Adrenal gland (tissue), 12 donors: ENCODE results near the gene UNC93A. TPM values are rescaled to one million over a fixed set of nuclear protein-coding genes. Genes with fewer than 3 reads are reported as not detected.
"Not testable (repeated sequence)": the region's sequence is repeated elsewhere in the genome, so short reads cannot be mapped to it uniquely, and the experiment has no call there.

Experiments used
- DNase-seq, 7 donors: peaks; one replicate each; pipeline ENCODE4 v3.0.0-alpha.2; 2019 to 2020
- H3K27ac ChIP-seq, 5 donors: fragments of 200-600 bp; sonication (generic) in 4 of 5; 1 replicate in 3 of 5; 2 replicates in 2 of 5; pipeline versions ENCODE4 v1.5.1 to v1.8.0; 2016 to 2020; ENCODE audit warnings: mild to moderate bottlenecking in 1 of 5
- H3K27me3 ChIP-seq: fragments of 200-600 bp; 2 replicates; pipeline ENCODE4 v1.8.0; 2021
- H3K36me3 ChIP-seq, 2 donors: fragments of 200-600 bp; replicated peaks in 1 of 2; 1 replicate in 1 of 2; 2 replicates in 1 of 2; pipeline versions ENCODE4 v1.5.1 to v1.8.0; 2018 to 2022
- H3K4me1 ChIP-seq, 2 donors: fragments of 200-600 bp; replicated peaks in 1 of 2; 1 replicate in 1 of 2; 2 replicates in 1 of 2; pipeline versions ENCODE4 v1.5.1 to v1.8.0; 2018 to 2021
- H3K4me3 ChIP-seq, 4 donors: fragments of 200-600 bp; sonication (generic) in 3 of 4; one replicate each; pipeline ENCODE4 v1.5.1; 2016 to 2018
- H3K9me3 ChIP-seq, 3 donors: fragments of 200-600 bp; sonication (generic) in 1 of 3; replicated peaks in 1 of 3; 1 replicate in 2 of 3; 2 replicates in 1 of 3; pipeline versions ENCODE4 v1.5.1 to v1.8.0; 2016 to 2021
- CTCF ChIP-seq, 6 experiments: fragments of 450-650 bp in 4 of 6; fragments of 200-600 bp in 2 of 6; sonication (generic) in 1 of 6; IDR thresholded peaks; 1 replicate in 5 of 6; 2 replicates in 1 of 6; pipeline versions ENCODE4 v1.5.1 to v1.8.0; 2016 to 2021; ENCODE audit warnings: antibody characterized with exemption in 6 of 6, mild to moderate bottlenecking in 2 of 6, moderate library complexity in 1 of 6
- POLR2A ChIP-seq, 2 donors: fragments of 450-650 bp; IDR thresholded peaks; one replicate each; pipeline ENCODE4 v1.6.1; 2017; ENCODE audit warnings: antibody characterized with exemption in 2 of 2, mild to moderate bottlenecking in 2 of 2, moderate library complexity in 1 of 2
- WGBS, 4 donors: extraction: QIAGEN DNeasy Blood & Tissue Kit in 2 of 4; methylation state at CpG; one replicate each; pipeline versions ENCODE4 v1.1.5 to v1.1.7; 2013 to 2017; 5-methylcytosine and 5-hydroxymethylcytosine counted together
- intact Hi-C, 2 donors: fragments of 100-400 bp; cut with DNase I; formaldehyde crosslinking; loops; one replicate each; pipeline versions ENCODE4 v1.14.1 to v1.15.0; 2022 to 2023
- polyA plus RNA-seq, 3 donors: library from polyadenylated mRNA; stranded (reverse); fragments of 200-250 nt in 2 of 3; fragments of 350-450 nt in 1 of 3; fragmentation: Illumina TruSeq in 1 of 3; extraction: RNeasy Lipid Tissue Mini Kit (QIAGEN cat#74804) in 1 of 3; gene quantifications; one replicate each; pipeline ENCODE4 v1.2.3, GENCODE V29; 2013 to 2014
- total RNA-seq, 9 donors: library from RNA; depleted of rRNA in 4 of 9; stranded (reverse); fragments of >200 nt in 4 of 9; fragments of 120-200 nt in 1 of 9; fragmentation: NEBNext Ultra II Directional in 1 of 9; extraction: Animal tissue kit (Norgen Biotek cat#: 25700) in 1 of 9; gene quantifications; one replicate each; pipeline versions ENCODE4 v1.1.0 to v1.2.4, GENCODE V29; 2013 to 2023
- donor health status: healthy with polysubstance abuse.
- donor health status: Bipolar disorder and iron deficiency.
- donor health status: DM: yes; HTN: yes; CAD: no.
- donor health status: DM: no; HTN: no; CAD: no.
- donor health status: DM: no; HTN: no; CAD: no.
- donor health status: DM: yes; HTN: yes; CAD: no.

The UNC93A gene
- total and polyA plus RNA-seq, 12 donors: not detected

DNA sequence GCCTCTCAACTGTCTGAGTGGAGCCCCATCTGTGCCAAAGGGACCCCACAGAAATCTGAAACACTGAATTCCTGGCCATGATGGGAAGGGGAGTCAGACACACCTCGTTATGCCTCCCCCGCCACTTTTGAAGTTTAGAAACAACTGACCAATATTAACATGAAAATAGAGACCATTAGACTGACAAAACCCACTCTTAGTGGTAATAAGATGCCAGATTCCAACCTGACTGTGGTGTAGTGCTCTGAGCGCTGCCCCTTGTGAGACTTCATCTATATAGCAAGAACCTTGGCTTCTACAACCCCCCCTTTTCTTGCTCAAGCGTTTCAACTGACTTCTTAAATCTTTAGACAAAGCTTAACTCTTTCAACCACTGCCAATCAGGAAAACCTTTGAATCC is 46.1 kb upstream of the UNC93A start:
- intact Hi-C loops: no loop called here
- no peak overlapping the region for H3K27ac ChIP-seq
- no peaks in the 10 kb centered on the region for H3K36me3 ChIP-seq
- TF ChIP-seq POLR2A (IDR thresholded peaks at IDR 0.05): no peak
- no peak for TF ChIP-seq CTCF (IDR thresholded peaks at IDR 0.05)
- no peaks in the 10 kb centered on the region for H3K27me3 ChIP-seq
- no peak for DNase-seq
- no peak overlapping the region for H3K4me3 ChIP-seq
- no peaks in the 10 kb centered on the region for H3K9me3 ChIP-seq
- no peaks in the 10 kb centered on the region for H3K4me1 ChIP-seq
- 52 to 65% (median 59%) methylated on average over 4 of the region's 4 CpGs for WGBS, 4 donors

DNA sequence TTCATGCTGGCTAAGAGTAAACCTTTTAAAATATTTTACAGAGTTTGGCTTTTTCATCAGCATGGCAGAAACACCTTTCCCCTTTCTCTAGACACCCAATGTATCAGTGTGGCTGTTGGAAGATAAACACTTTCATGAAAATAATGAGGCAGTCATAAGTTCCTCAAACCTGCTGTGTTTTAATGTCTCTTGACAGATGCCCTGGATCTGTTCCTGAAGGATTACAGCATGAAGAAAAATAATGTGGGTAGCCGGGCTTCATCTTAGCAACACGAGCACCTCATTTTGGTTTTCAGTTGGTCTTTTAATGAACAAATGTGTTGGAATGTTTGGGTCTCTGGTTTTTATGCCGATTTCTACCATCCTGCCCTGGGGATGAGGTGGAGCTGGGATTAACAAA is 45.5 kb upstream of the UNC93A start:
- no peak for DNase-seq
- H3K27ac ChIP-seq: no peak overlapping the region
- no peaks in the 10 kb centered on the region for H3K27me3 ChIP-seq
- H3K4me3 ChIP-seq: no peak overlapping the region
- WGBS, 4 donors: 75 to 83% (median 79%) methylated on average over 3 of the region's 3 CpGs
- no peaks in the 10 kb centered on the region for H3K9me3 ChIP-seq
- H3K36me3 ChIP-seq: no peaks in the 10 kb centered on the region
- no peak for TF ChIP-seq POLR2A (IDR thresholded peaks at IDR 0.05)
- intact Hi-C loops: no loop called here
- no peaks in the 10 kb centered on the region for H3K4me1 ChIP-seq

DNA sequence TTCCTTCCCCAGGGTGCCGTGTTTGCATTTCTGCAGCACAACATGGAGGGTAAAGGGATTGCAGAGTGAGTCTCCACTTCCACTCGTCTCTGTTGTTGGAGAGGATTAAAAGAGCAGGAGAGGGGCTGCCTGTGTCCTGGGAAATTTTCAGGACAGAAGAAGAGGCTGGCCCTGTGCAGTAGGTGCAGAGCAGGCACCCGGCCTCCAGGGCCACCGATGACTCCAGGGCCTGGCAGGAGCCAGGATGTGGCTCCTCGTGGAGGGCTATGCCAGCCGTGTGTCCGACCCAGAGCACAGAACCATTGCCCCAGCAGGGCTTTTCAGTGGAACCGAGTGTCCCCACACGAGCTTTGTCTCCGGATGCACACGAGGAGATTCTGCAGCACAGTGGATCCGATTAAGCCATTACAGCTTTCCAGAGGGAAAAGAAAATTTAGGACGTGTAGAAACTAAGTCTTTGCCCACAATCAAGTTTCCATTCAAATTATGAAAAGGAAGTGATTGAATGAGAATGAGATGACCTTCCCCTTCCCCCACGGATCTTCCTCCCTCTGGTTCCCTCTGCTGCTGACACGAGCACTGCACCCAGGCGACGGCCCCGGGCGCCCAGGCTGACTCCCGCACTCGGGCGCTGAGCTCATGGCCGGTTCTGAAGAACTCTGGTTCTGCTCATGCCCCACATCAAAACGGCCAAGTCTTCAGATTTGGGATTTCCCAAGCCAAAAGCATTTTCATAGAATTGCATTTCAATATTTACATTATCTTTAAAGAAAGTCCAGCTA is 43.1 kb upstream of the UNC93A start:
- no peaks in the 10 kb centered on the region for H3K27me3 ChIP-seq
- no peak overlapping the region for H3K27ac ChIP-seq
- no peak overlapping the region for H3K4me3 ChIP-seq
- no peak for DNase-seq
- 69 to 71% (median 69%) methylated on average over 18 to 24 of the region's 24 CpGs for WGBS, 4 donors
- H3K9me3 ChIP-seq: no peaks in the 10 kb centered on the region
- TF ChIP-seq POLR2A (IDR thresholded peaks at IDR 0.05): no peak
- TF ChIP-seq CTCF (IDR thresholded peaks at IDR 0.05): no peak
- intact Hi-C loops: no loop called here
- H3K36me3 ChIP-seq: no peaks in the 10 kb centered on the region
- no peaks in the 10 kb centered on the region for H3K4me1 ChIP-seq

- H3K4me3 ChIP-seq, H3K36me3 ChIP-seq, intact Hi-C loops, H3K27ac ChIP-seq, H3K9me3 ChIP-seq, H3K4me1 ChIP-seq, DNase-seq, H3K27me3 ChIP-seq: not testable (repeated sequence)
- WGBS, 4 donors: 76 to 84% (median 80%) methylated on average over 11 to 14 of the region's 14 CpGs
Observed at GRCh38 chr6:167248878-167249455, 42.1 kb upstream of the UNC93A start.

GRCh38 chr6:167252271-167252670 is 38.8 kb upstream of the UNC93A start:
- no peak for DNase-seq
- no peaks in the 10 kb centered on the region for H3K36me3 ChIP-seq

More at GRCh38 chr6:167252271-167252670, 38.8 kb upstream of the UNC93A start:
- peaks cover 7% of the 10 kb centered on the region for H3K27me3 ChIP-seq
- intact Hi-C loops: no loop called here
- no peaks in the 10 kb centered on the region for H3K4me1 ChIP-seq
- 88 to 100% (median 97%) methylated on average over 1 of the region's 1 CpG for WGBS, 4 donors
- H3K27ac ChIP-seq: no peak overlapping the region
- H3K9me3 ChIP-seq: no peaks in the 10 kb centered on the region
- H3K4me3 ChIP-seq: no peak overlapping the region
- TF ChIP-seq POLR2A (IDR thresholded peaks at IDR 0.05): no peak
- TF ChIP-seq CTCF (IDR thresholded peaks at IDR 0.05): no peak
